ENCODE data around the gene GPR139. TPM values are rescaled to one million over a fixed set of nuclear protein-coding genes. Genes with fewer than 3 reads are reported as not detected.

GPR139 gene
- total RNA-seq, 1 donor from 2014 or later: not detected

DNA sequence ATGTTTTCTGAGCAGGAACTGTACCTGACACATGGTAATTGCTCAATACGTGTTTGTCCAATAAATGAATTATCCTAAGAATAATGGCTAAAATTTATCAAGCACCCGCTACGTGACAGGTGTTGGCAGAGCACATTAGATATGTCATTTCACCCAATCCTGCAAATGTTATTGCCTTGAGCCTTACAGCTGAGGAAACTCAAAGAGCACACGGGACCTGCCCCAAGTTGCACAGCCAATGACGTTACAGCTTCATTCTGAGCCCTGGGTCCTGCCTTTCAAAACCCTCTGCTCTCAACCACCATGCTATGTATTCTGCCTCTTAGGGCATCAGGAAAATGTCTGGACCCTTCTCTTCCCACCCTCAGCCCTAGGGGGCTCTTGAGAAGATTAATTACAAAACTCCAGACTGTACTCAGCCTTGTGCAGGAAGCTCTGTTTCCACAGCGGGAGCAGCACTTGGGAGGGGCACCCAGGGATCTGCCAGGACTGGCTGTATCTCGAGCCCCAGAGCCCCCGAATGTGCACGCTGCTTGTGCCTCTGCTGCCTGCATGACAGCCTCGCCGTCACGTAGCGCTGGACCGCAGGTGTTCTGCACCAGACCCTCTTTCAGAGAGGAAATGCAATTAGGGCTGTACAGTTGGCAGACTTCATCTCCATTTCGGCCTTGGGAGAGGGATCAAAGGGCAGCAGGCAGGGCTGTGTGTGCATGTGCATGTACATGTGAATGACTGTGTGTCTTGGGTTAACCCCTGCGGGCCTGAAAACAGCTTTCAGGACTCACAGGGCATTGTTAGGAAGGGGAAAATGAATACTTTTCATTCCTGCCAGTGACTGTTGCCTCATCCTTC is 71.6 kb downstream of the GPR139 start:
- intact Hi-C loops (cut with DNase I): no loop called here
- no peaks in the 10 kb centered on the region for H3K36me3 ChIP-seq

DNA sequence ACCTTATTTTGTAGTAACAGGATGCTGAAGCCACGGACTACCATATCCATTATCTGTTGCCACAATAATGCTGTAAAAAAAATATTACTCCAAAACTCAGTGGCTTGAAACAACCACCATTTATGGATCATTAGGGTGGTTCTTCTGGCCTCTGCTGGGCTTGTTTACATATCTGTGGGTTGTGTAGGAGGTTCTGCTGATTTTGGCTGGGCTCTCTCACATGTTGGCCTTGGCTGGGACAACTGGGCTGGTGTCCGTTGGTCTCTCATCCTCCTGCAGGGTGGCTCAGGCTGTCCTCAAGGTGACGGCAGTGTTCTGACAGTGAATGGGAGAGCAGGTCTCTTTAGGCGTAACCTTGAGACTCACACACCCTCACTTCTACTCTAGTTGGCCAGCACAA is 76.0 kb downstream of the GPR139 start:
- Histone ChIP-seq H3K4me3 (no peak overlapping the region), H3K27ac (no peak overlapping the region), H3K4me1 (no peaks in the 10 kb centered on the region), H3K9me3 (no peaks in the 10 kb centered on the region), H3K36me3 (no peaks in the 10 kb centered on the region), H3K27me3 (no peaks in the 10 kb centered on the region)
- intact Hi-C loops (cut with DNase I): no loop called here
- no peak for DNase-seq (ENCODE audit: low spot score in 2 of 2)
- TF ChIP-seq, protein P1, sequence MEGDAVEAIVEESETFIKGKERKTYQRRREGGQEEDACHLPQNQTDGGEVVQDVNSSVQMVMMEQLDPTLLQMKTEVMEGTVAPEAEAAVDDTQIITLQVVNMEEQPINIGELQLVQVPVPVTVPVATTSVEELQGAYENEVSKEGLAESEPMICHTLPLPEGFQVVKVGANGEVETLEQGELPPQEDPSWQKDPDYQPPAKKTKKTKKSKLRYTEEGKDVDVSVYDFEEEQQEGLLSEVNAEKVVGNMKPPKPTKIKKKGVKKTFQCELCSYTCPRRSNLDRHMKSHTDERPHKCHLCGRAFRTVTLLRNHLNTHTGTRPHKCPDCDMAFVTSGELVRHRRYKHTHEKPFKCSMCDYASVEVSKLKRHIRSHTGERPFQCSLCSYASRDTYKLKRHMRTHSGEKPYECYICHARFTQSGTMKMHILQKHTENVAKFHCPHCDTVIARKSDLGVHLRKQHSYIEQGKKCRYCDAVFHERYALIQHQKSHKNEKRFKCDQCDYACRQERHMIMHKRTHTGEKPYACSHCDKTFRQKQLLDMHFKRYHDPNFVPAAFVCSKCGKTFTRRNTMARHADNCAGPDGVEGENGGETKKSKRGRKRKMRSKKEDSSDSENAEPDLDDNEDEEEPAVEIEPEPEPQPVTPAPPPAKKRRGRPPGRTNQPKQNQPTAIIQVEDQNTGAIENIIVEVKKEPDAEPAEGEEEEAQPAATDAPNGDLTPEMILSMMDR (IDR thresholded peaks at IDR 0.05): no peak

More for the DNA sequence above, 71.6 kb downstream of the GPR139 start:
- no peak overlapping the region for H3K27ac ChIP-seq
- TF ChIP-seq, protein P1 (IDR thresholded peaks at IDR 0.05): no peak
- no peaks in the 10 kb centered on the region for H3K9me3 ChIP-seq
- H3K4me3 ChIP-seq: no peak overlapping the region
- no peak for DNase-seq (ENCODE audit: low spot score in 2 of 2)
- H3K4me1 ChIP-seq: no peaks in the 10 kb centered on the region
- H3K27me3 ChIP-seq: no peaks in the 10 kb centered on the region

DNA sequence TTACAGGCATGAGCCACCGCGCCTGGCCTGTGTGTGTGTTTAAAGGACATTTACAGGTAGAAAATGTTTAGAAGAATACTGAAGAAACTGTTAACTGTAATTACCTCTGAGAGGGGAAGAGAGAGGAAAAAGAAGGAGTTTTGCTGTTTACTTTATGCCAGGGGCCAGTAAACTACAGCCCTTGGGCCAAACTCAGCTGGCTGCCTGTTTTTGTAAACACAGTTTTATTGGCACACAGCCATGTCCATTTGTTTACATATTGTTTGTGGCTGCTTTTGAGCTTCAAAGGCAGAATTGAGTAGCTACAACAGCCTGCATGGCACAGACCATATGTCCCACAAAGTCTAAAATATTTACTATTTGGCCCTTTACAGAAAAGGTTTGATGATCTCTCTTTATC is 76.4 kb downstream of the GPR139 start:
- no peaks in the 10 kb centered on the region for H3K27me3 ChIP-seq
- intact Hi-C loops (cut with DNase I): no loop called here
- H3K4me1 ChIP-seq: no peaks in the 10 kb centered on the region
- no peak overlapping the region for H3K4me3 ChIP-seq
- H3K9me3 ChIP-seq: no peaks in the 10 kb centered on the region
- TF ChIP-seq, protein P1 (IDR thresholded peaks at IDR 0.05): no peak
- no peaks in the 10 kb centered on the region for H3K36me3 ChIP-seq
- H3K27ac ChIP-seq: no peak overlapping the region
- no peak for DNase-seq (ENCODE audit: low spot score in 2 of 2)

DNA sequence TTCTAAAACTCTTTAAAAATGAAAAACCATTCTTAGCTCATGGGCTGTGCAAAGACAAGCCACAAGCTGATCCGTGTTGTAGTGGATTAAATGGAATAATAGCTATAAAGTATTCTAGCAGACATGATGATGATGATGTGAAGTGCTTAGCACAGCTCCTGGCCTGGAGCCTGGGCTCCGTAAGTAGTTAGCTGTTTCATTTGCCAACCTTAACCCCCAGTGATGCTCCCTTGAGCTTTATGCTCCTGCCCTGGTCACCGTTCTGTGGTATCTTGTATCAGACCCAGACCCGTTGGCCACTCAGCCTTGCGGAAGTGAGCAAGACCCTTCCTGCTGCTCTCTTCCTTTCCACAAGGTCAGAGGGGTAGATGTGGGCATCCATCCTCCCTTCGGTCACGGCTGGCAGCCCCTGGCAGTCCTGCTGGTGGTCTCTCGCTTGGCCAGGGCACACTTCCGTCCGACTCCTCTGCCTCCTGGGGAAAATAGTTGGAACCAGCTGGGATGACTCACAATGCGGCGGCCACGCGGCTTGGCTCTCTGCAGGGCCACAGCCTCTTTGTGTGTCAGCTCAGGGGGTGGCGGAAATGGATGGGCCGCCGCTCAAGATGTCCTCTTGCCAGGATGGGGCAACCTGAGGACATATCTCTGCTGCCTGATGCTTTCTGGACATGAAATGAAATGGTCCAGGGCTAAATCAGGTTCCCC is 79.1 kb downstream of the GPR139 start:
- TF ChIP-seq, protein P1 (IDR thresholded peaks at IDR 0.05): no peak
- no peaks in the 10 kb centered on the region for H3K4me1 ChIP-seq
- H3K27me3 ChIP-seq: no peaks in the 10 kb centered on the region
- H3K9me3 ChIP-seq: no peaks in the 10 kb centered on the region
- no peak overlapping the region for H3K27ac ChIP-seq
- intact Hi-C loops (cut with DNase I): no loop called here
- H3K36me3 ChIP-seq: no peaks in the 10 kb centered on the region
- no peak for DNase-seq (ENCODE audit: low spot score in 2 of 2)
- no peak overlapping the region for H3K4me3 ChIP-seq

- no peak overlapping the region for H3K27ac ChIP-seq
- H3K4me3 ChIP-seq: no peak overlapping the region
- TF ChIP-seq, protein P1 (IDR thresholded peaks at IDR 0.05): no peak
- H3K36me3 ChIP-seq: no peaks in the 10 kb centered on the region
- H3K9me3 ChIP-seq: no peaks in the 10 kb centered on the region
- no peak for DNase-seq (ENCODE audit: low spot score in 2 of 2)
- H3K4me1 ChIP-seq: no peaks in the 10 kb centered on the region
- intact Hi-C loops (cut with DNase I): no loop called here
- no peaks in the 10 kb centered on the region for H3K27me3 ChIP-seq
Observed at GRCh38 chr16:19991614-19992013, 82.1 kb downstream of the GPR139 start.
